GM12892 (cell line): Measurements from ENCODE around the gene IL1RAPL1.

ENCODE experiments used
- DNase-seq: peaks from one replicate; pipeline ENCODE4 v3.0.0; 2011; ENCODE audit not compliant: insufficient read length
- FAIRE-seq: peaks from 2 replicates; lab custom pipeline; 2011; peaks lifted over from hg19 to GRCh38; lab: Jason Lieb, UNC
- POLR2A ChIP-seq: IDR thresholded peaks from 2 replicates; pipeline ENCODE4 v1.6.1; 2011; ENCODE audit warnings: low read depth, low read length, control low read depth
- POLR2AphosphoS5 ChIP-seq: IDR thresholded peaks from 2 replicates; pipeline ENCODE4 v1.6.1; 2011; ENCODE audit warnings: low read depth, low read length, control low read depth
- TAF1 ChIP-seq: IDR thresholded peaks from 2 replicates; pipeline ENCODE4 v1.6.1; 2011; ENCODE audit warnings: low read depth, mild to moderate bottlenecking, control low read depth, low read length, borderline replicate concordance

The IL1RAPL1 gene

GRCh38 chrX:29518100-29518499 is 930.9 kb downstream of the IL1RAPL1 start:
- TF ChIP-seq POLR2A, result no peak
- TF ChIP-seq POLR2AphosphoS5, result no peak
- TF ChIP-seq TAF1, result no peak

DNA sequence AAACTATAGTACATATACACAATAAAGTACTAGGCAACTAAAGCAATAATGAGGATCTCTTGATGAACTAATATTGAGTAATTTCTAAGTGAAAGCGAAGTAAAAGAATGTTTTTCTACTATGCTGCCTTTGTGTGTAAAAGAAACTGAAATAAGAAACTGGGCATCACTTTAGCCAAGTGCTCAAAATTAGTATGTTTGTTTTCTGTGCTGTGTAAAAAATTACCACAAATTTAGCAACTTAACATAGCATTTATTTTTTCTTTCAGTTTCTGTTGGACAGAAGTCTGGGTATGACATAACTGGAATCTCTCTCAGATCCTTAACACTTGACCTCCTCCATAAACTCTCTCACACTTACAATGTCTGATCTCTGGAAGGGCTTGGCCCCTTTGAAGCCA is 941.0 kb downstream of the IL1RAPL1 start:
- FAIRE-seq, result no peak
- TF ChIP-seq TAF1, result no peak
- TF ChIP-seq POLR2A, result no peak
- no peak for TF ChIP-seq POLR2AphosphoS5
- no peak for DNase-seq

More at GRCh38 chrX:29518100-29518499, 930.9 kb downstream of the IL1RAPL1 start:
- DNase-seq (no peak), FAIRE-seq (no peak)

DNA sequence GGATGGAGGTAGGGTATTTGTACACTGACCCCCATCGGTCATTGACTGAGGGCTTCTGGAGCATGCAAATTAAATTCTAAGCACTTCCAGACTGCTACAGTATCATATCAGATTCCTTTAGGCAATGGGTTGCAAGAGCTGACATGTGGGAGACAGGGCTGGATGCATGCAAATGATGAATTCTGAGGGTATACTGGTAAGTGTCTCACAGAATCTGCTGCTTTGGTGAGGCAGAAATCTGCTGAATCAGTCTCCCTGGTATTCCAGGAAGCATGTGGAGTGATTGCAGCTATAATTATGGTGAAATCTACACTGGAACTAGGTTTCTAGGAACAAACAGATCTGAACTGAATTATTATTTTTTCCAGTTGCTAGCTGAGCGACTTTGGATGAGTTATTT is 943.3 kb downstream of the IL1RAPL1 start:
- TF ChIP-seq TAF1, result no peak
- no peak for TF ChIP-seq POLR2A
- no peak for TF ChIP-seq POLR2AphosphoS5
- no peak for FAIRE-seq
- no peak for DNase-seq

- DNase-seq (no peak), FAIRE-seq (peak; percentile 33)
- TF ChIP-seq TAF1 (no peak), POLR2AphosphoS5 (no peak), POLR2A (no peak)
These were observed 944.1 kb downstream of the IL1RAPL1 start for GRCh38 chrX:29531336-29531735.

- DNase-seq, result no peak
- no peak for FAIRE-seq
- TF ChIP-seq POLR2AphosphoS5 (no peak), TAF1 (no peak), POLR2A (no peak)
These were observed 948.2 kb downstream of the IL1RAPL1 start for GRCh38 chrX:29535212-29536162.

GRCh38 chrX:29541038-29541437 is 953.8 kb downstream of the IL1RAPL1 start:
- no peak for DNase-seq
- no peak for TF ChIP-seq POLR2A
- TF ChIP-seq POLR2AphosphoS5, result no peak
- TF ChIP-seq TAF1, result no peak
- no peak for FAIRE-seq

DNA sequence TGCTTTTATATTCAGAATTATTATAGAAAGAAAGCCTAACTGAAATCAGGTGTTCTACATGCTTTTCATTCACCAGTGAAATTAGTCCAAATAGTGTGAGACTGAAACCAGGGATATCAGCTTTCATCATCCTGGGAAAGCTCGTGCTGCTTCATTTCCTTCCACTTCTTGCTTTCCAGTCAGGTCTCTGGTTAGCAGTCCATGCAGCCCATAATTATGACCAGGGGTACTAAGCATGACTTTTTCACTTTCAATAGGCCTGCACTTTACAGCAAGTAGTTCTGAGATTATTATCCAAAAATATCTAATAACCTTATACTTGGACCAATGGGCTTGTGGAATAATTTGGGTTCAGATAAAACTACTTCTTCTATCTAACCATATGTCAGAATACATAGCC is 954.9 kb downstream of the IL1RAPL1 start:
- FAIRE-seq, result peak; percentile 61
- no peak for TF ChIP-seq POLR2AphosphoS5
- no peak for TF ChIP-seq POLR2A
- TF ChIP-seq TAF1, result no peak
- no peak for DNase-seq

DNA sequence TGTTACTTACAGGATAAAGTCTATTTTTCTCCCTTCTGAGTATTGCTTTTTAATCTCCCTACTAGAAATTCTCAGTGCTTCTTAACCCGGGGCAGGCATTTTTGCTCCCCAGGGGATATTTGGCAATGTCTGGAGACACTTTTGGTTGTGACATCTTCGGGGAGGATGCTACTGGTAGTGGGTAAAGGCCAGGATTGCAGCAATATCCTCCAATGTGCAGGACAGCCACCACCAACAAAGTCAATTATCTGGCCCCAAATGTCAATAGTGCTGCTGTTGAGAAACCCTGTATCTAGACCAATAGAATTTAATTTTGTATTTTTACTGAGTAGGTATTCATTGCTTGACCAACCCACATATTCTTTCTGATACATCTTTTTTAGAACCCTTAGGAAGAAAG is 958.6 kb downstream of the IL1RAPL1 start:
- DNase-seq (no peak), FAIRE-seq (no peak)
- TF ChIP-seq POLR2AphosphoS5 (no peak), POLR2A (no peak), TAF1 (no peak)

DNA sequence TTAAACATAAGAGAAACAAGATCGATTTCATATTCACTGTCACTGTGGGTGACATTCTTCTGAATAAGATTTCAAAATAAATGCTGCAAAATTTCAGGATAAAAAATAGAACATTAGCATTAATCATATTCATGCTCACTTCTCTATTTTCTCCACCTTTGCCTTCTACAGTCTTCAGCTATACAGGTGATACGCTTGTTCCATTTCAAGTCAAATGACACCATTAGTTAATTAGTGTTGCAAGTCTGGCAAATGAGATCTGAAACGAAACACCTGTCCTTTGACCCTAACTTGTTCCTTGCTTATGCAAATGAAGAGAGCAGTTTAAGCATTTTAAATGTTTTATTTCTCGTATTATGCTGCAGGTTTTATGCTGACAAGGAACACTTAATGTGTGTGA is 960.6 kb downstream of the IL1RAPL1 start:
- FAIRE-seq, result no peak
- DNase-seq, result no peak
- TF ChIP-seq POLR2AphosphoS5, result no peak
- no peak for TF ChIP-seq POLR2A
- no peak for TF ChIP-seq TAF1

- no peak for TF ChIP-seq POLR2AphosphoS5
- no peak for TF ChIP-seq TAF1
- TF ChIP-seq POLR2A, result no peak
- DNase-seq, result no peak
- FAIRE-seq, result no peak
These were observed 966.3 kb downstream of the IL1RAPL1 start for GRCh38 chrX:29553542-29553941.

DNA sequence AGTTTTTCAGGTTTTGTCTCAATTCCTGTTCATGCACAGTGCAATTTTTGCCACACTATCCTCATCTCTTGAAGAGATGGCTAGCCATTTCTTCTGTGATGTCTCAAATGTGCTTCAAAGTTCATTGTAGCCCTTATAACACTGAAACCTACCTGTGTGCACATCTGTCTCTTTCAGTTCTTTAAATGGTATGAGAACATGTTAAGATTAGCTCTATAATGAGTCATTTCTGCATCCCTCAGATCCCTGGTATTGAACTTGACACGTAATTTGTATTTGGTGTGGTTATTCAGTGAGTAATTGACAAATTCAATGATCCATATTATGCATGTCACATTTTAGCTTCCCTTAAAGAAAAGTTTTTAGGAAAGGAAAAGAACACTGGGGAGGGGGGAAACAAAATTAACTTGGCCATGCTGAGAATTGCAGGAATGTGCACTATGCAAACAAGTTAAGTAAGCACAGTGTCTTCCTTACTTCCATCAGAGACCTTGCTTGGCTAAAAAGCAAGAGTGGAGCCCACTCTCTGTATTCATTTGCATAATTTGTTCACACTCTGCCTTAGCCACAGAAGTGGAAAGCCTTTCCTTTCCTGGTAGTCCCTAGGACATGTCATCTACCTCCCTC is 968.3 kb downstream of the IL1RAPL1 start:
- TF ChIP-seq TAF1 (no peak), POLR2AphosphoS5 (peak; percentile 41; the same call in 1 of the 2 replicates)
- peak; percentile 2 for DNase-seq
- FAIRE-seq, result peak; percentile 96

- no peak for DNase-seq
- no peak for FAIRE-seq
- TF ChIP-seq POLR2AphosphoS5, result no peak
- TF ChIP-seq POLR2A, result no peak
- no peak for TF ChIP-seq TAF1
These were observed 972.8 kb downstream of the IL1RAPL1 start for GRCh38 chrX:29560065-29560464.

DNA sequence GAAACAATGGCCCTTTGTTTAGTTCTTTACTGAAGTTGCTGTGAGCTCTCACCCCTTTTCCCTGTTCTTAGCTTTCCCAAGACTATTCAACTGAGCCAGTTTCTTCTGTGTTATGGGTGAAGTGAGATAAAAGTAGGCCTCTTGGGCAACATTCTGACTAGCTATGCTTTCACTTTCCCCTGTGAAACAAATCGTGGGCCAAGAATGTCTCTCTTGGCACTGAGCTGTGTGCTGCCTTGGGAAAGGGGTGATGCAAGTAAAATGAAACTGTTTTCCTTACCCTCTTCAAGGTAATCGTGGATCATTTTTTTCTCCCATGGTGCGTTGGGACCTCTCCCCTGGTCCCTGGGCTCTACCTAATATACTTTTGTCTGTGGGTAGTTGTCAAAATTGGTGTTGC is 974.2 kb downstream of the IL1RAPL1 start:
- FAIRE-seq (no peak), DNase-seq (no peak)
- no peak for TF ChIP-seq TAF1
- no peak for TF ChIP-seq POLR2AphosphoS5
- TF ChIP-seq POLR2A, result no peak
